Coronary artery (tissue), 2 donors: ENCODE measurements around the gene RERE.

Source experiments
- DNase-seq: peaks from one replicate; pipeline ENCODE4 v3.0.0-alpha.2; 2017; ENCODE audit warnings: low spot score
- H3K27ac ChIP-seq, 2 donors: fragments of 200-600 bp; sonication (generic); one replicate each; pipeline ENCODE4 v1.5.1; 2016 to 2019
- H3K4me3 ChIP-seq: fragments of 200-600 bp; sonication (generic); 2 replicates; pipeline ENCODE4 v1.5.1; 2016; ENCODE audit warnings: mild to moderate bottlenecking, moderate library complexity
- CTCF ChIP-seq: fragments of 200-600 bp; sonication (generic); IDR thresholded peaks from one replicate; pipeline ENCODE4 v1.5.1; 2019; ENCODE audit warnings: antibody characterized with exemption

The RERE gene

GRCh38 chr1:8862528-8862927 is 45.1 kb upstream of the RERE start:
- no peak for DNase-seq
- TF ChIP-seq CTCF: no peak
- no peak overlapping the region for H3K27ac ChIP-seq
- H3K4me3 ChIP-seq: no peak overlapping the region

- no peak for DNase-seq
- no peak for TF ChIP-seq CTCF
- no peak overlapping the region for H3K4me3 ChIP-seq
- H3K27ac ChIP-seq: no peak overlapping the region
Measured at GRCh38 chr1:8860738-8861516, 43.5 kb upstream of the RERE start.

- peak; percentile 50 for TF ChIP-seq CTCF
- peak overlapping the region in 1 of 2 donors; percentile 53 for H3K27ac ChIP-seq
- DNase-seq: no peak
Measured at GRCh38 chr1:8858888-8859706, 41.7 kb upstream of the RERE start.

GRCh38 chr1:8858112-8858668 is 40.8 kb upstream of the RERE start:
- TF ChIP-seq CTCF: no peak
- Histone ChIP-seq H3K27ac (peak overlapping the region in 1 of 2 donors; percentile 53), H3K4me3 (no peak overlapping the region)
- no peak for DNase-seq

More at GRCh38 chr1:8858888-8859706, 41.7 kb upstream of the RERE start:
- no peak overlapping the region for H3K4me3 ChIP-seq

GRCh38 chr1:8856689-8857412 is 39.4 kb upstream of the RERE start:
- DNase-seq: no peak
- no peak for TF ChIP-seq CTCF
- H3K27ac ChIP-seq: peak overlapping the region in 1 of 2 donors; percentile 39
- H3K4me3 ChIP-seq: no peak overlapping the region

GRCh38 chr1:8854240-8854639 is 36.8 kb upstream of the RERE start:
- Histone ChIP-seq H3K27ac (peak overlapping the region; percentile 1 to 30), H3K4me3 (no peak overlapping the region)
- DNase-seq: no peak
- no peak for TF ChIP-seq CTCF
